ENCODE measurements around the gene MCMBP.
"Not testable (repeated sequence)": the region's sequence is repeated elsewhere in the genome, so short reads cannot be mapped to it uniquely, and the experiment has no call there.

Gene MCMBP

GRCh38 chr10:119827430-119827829 is 45.2 kb downstream of the MCMBP start:
- no peak for DNase-seq

- no peak for DNase-seq
Observed at GRCh38 chr10:119826771-119827170, 45.9 kb downstream of the MCMBP start.

- no peak for DNase-seq
Observed at GRCh38 chr10:119824299-119824698, 48.3 kb downstream of the MCMBP start.

- no peak for DNase-seq
Observed at GRCh38 chr10:119821182-119821581, 51.5 kb downstream of the MCMBP start.

GRCh38 chr10:119818889-119819270 is 53.8 kb downstream of the MCMBP start:
- no peak for DNase-seq

GRCh38 chr10:119817991-119818888 is 54.4 kb downstream of the MCMBP start:
- DNase-seq = no peak

GRCh38 chr10:119815671-119816070 is 57.0 kb downstream of the MCMBP start:
- DNase-seq = no peak

- no peak for DNase-seq
Observed at GRCh38 chr10:119812684-119813083, 60.0 kb downstream of the MCMBP start.

GRCh38 chr10:119811122-119811521 is 61.5 kb downstream of the MCMBP start:
- no peak for DNase-seq

GRCh38 chr10:119807960-119808697 is 64.5 kb downstream of the MCMBP start:
- DNase-seq = no peak

- no peak for DNase-seq
Observed at GRCh38 chr10:119806334-119807130, 66.1 kb downstream of the MCMBP start.

GRCh38 chr10:119805702-119806230 is 66.9 kb downstream of the MCMBP start:
- DNase-seq = no peak

- DNase-seq = no peak
Observed at GRCh38 chr10:119803264-119803663, 69.4 kb downstream of the MCMBP start.

- no peak for DNase-seq
Observed at GRCh38 chr10:119801998-119802538, 70.6 kb downstream of the MCMBP start.

GRCh38 chr10:119801176-119801575 is 71.5 kb downstream of the MCMBP start:
- no peak for DNase-seq

GRCh38 chr10:119796039-119796438 is 76.6 kb downstream of the MCMBP start:
- DNase-seq = no peak

GRCh38 chr10:119795101-119795500 is 77.5 kb downstream of the MCMBP start:
- not testable (repeated sequence) for DNase-seq

- no peak for DNase-seq
Observed at GRCh38 chr10:119786117-119786769, 86.4 kb downstream of the MCMBP start.

- DNase-seq = no peak
Observed at GRCh38 chr10:119784340-119785067, 88.1 kb downstream of the MCMBP start.

GRCh38 chr10:119783665-119784027 is 89.0 kb downstream of the MCMBP start:
- no peak for DNase-seq

- DNase-seq = no peak
Observed at GRCh38 chr10:119782981-119783664, 89.5 kb downstream of the MCMBP start.
